HG02943 (cell line): ENCODE results near the gene B4GALT3.
A peak's percentile ranks its signal among the peaks of the same experiment; 100 is the strongest.

Experiments
- ATAC-seq: cut with Tn5 transposase; IDR thresholded peaks from one replicate; pipeline ENCODE4 v1.9.1; 2021; ENCODE audit warnings: mild to moderate bottlenecking, low read depth, moderate library complexity; ENCODE audit not compliant: unreplicated experiment

B4GALT3 gene

GRCh38 chr1:161189036-161189435 is 11.7 kb upstream of the B4GALT3 start:
- no peak for ATAC-seq

- ATAC-seq, result no peak
These were observed 11.1 kb upstream of the B4GALT3 start for GRCh38 chr1:161188381-161188780.

DNA sequence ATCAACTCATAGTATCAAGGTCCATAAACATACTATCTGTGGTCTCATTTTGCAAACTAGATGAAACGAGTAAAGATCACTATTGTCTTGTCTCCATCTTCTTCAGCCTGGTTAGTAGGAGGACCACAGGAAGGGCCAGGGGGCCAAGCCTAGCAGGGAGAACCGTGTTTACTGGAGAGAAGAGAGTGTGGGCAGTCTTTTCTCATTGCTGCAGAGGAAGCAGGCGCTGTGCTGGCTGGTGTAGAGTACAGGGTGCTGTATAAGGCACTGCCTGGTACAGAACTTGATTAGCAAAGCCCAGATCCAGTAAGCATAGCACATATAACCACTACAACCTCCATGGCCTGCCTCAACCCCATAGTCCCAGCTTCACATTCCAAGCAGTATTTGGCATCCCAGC is 10.0 kb upstream of the B4GALT3 start:
- no peak for ATAC-seq

- peak; percentile 27 for ATAC-seq
These were observed 8.5 kb upstream of the B4GALT3 start for GRCh38 chr1:161185732-161186311.

GRCh38 chr1:161185282-161185682 is 8.0 kb upstream of the B4GALT3 start:
- peak; percentile 68 for ATAC-seq

- ATAC-seq, result no peak
These were observed 4.9 kb upstream of the B4GALT3 start for GRCh38 chr1:161182214-161182613.

DNA sequence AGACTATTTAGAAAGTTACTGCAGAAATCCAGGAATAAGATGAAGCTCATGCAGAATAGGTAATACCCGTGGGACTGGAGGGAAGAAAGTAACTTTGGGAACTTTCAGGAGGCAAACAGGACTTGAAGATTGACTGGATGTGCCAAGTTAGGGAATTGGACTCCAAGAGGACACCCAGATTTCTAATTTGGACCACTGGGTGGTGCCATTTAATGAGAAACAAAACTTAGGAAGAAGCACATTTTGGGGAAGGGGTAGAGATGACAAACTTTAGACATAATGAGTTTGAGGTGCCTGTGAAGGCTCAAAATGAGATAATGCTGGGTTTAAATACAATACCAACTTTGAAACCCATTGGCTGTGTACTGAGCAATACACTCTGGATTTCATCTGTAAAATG is 3.3 kb upstream of the B4GALT3 start:
- ATAC-seq, result no peak

- ATAC-seq, result no peak
These were observed 2.4 kb upstream of the B4GALT3 start for GRCh38 chr1:161179698-161180097.

DNA sequence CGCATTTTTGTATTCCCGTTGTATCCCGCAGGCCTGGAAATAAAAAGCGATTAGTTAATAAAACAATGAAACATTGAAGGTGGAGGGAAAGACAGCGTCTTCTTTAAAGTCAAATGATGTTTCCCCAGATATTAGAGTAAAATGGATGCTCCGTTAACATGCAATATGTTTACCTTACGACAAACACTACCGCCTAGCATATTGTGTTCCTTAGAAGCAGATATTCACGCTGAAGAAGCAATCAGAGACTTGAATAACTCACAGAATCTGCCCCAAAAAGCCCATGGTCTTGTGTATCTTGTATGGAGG is 583 bp upstream of the B4GALT3 start:
- ATAC-seq, result no peak

GRCh38 chr1:161176468-161177111 is 717 bp downstream of the B4GALT3 start:
- no peak for ATAC-seq

DNA sequence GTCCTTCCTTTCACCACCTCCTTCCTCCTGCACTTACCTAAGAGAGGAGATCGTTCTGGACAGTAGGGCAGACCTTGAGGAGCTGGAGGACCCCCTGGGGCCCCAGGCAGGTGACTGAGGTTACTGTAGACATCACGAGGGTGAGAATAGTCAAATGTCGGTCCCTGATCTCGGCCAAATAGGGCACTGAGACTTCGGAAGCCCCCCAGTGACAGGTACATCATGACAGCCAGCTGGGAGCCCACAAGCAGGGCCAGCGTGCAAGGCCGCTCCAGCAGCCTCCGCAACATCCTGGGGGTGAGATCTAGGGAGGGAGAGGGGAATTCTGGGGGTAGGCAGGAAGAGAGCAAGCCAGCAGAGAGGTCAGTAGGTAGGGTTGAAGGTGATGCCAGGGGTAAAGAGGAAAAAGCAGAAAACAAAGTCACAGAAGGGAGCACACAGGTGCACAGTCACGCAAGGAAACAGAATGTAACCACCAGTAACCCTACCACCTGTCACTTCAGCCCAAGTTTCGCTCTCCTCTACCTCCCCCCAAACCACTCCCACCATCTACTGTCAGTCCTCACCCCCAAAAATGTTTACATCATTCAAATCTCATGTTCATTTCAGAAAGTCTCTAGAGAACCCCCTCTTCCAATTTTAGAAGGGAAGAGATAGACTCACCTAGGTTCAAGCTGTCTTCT is 1.4 kb downstream of the B4GALT3 start:
- ATAC-seq, result no peak

DNA sequence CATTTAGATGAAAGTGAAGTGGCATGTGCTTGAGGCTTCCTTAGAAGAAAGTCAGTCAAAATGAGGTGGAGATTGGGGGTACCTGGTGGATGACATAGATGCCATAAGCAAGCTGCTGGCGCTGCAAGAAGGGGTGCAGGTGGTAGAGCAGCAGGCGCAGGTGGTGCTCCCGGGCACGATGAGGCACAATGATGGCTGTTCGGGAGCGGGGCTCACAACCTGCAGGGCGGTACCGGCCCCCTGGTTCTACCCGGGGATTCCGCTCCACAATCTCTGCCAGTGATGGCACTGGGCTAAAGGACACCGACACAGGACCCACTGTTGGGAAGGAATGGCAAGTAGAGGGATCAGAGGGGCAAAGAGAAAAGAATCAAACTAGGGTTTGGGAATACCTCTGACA is 2.4 kb downstream of the B4GALT3 start:
- no peak for ATAC-seq

GRCh38 chr1:161173711-161174110 is 3.6 kb downstream of the B4GALT3 start:
- no peak for ATAC-seq

- no peak for ATAC-seq
These were observed 4.4 kb downstream of the B4GALT3 start for GRCh38 chr1:161172776-161173376.

DNA sequence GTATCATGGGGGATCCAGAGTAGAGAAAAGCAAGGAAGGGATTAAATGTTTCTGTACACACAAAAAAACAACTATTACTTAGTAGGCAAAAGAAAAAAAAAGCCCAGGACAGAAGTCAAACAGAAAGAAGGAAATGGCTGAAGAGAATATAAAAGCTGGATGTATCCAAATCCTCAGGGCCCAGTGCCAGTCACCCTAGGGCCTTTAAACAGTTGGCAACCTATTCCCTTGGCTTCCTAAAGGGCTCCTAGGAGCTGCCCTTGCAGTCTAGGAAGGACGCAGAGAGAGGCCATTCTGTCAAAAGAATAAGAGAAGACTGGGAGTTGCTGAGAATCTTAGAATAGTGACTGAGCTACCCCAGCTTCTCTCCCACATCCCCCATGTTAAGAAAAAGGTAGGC is 5.0 kb downstream of the B4GALT3 start:
- no peak for ATAC-seq

DNA sequence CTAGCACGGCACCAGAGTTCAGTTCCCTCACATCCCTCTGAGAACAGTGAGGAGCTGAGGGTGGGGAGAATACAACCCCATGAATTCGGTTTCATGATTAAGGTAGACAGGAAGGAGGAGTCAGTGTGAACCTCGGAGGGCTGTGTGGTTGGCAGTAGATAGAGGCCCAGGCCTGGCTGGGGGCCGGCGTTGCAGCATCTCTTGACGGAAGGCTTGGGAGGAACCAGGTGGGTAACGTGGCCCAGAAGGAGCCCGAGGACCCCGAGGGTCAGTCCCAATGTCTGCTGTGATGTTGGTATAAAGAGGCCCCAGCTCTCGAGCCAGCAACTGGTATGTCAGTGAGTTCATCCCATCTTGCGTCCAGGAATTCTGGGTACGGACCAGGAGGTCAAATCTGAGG is 5.6 kb downstream of the B4GALT3 start:
- ATAC-seq, result no peak

GRCh38 chr1:161171191-161171590 is 6.1 kb downstream of the B4GALT3 start:
- ATAC-seq, result no peak

DNA sequence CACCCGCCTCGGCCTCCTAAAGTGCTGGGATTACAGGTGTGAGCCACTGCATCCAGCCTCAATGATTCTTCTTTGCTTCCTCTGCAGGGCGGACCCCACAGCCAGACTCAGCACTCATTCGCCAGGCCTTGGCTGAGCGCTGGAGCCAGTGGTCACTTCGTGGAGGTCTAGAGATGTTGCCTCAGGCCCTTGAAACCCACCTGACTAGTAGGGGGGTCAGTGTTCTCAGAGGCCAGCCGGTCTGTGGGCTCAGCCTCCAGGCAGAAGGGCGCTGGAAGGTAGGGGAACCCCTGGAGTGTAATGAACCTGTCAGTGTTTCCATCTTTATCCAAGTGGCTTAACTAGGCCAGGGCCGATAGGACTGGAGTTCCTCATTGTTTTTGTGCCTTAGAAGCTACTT is 8.4 kb downstream of the B4GALT3 start:
- no peak for ATAC-seq

DNA sequence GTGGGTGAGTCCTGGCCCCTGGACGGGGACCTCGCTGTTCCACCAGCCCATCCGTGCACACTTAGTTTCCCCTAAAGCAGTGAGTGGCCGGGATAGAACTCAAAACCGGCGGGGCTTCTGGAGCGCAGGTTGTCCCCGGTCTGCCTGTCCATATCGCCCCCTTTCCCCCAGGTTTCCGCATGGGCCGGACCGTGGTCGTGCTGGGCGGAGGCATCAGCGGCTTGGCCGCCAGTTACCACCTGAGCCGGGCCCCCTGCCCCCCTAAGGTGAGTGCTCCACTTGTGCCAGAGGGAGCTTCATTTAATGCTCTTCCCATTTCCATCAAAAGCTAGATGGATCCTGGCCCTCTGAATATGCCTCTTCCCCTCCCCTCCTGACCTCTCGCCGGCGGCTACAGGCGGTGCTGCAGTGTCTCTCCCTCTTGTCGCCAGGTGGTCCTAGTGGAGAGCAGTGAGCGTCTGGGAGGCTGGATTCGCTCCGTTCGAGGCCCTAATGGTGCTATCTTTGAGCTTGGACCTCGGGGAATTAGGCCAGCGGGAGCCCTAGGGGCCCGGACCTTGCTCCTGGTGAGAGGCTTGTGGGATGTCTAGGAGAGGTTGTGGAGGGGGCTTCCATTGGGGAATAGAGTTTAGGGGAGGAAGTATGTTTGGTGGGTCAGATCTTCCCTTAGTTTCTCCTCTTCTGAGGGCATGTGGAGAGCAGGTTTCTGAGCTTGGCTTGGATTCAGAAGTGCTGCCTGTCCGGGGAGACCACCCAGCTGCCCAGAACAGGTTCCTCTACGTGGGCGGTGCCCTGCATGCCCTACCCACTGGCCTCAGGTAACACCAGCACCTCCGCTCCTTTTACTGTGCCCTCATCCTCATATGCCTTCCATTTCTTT is 10.4 kb downstream of the B4GALT3 start:
- no peak for ATAC-seq

GRCh38 chr1:161165742-161166668 is 11.3 kb downstream of the B4GALT3 start, which contains the start of gene PPOX:
Gene PPOX (plus strand): TSS chr1:161166426. CDS start chr1:161166848, 422 bp downstream.
- peak; percentile 94 for ATAC-seq
